ENCODE data around the gene KLHDC4.

Gene KLHDC4

GRCh38 chr16:87693827-87694226 lies 72.0 kb downstream of the KLHDC4 start:
- no peaks in the 10 kb centered on the region for H3K9me3 ChIP-seq (ENCODE audit: insufficient read depth, low read length)
- H3F3A ChIP-seq (ENCODE audit: insufficient read depth) = peaks cover 12% of the 10 kb centered on the region
- H3K79me2 ChIP-seq (ENCODE audit: insufficient read depth, low read length) = no peaks in the 10 kb centered on the region
- no peak overlapping the region for H3K27ac ChIP-seq (ENCODE audit: low read depth, low read length)
- no peak for TF ChIP-seq EZH2phosphoT487 (conservative IDR thresholded peaks at IDR 0.05; ENCODE audit: low read length)
- TF ChIP-seq, protein P1, sequence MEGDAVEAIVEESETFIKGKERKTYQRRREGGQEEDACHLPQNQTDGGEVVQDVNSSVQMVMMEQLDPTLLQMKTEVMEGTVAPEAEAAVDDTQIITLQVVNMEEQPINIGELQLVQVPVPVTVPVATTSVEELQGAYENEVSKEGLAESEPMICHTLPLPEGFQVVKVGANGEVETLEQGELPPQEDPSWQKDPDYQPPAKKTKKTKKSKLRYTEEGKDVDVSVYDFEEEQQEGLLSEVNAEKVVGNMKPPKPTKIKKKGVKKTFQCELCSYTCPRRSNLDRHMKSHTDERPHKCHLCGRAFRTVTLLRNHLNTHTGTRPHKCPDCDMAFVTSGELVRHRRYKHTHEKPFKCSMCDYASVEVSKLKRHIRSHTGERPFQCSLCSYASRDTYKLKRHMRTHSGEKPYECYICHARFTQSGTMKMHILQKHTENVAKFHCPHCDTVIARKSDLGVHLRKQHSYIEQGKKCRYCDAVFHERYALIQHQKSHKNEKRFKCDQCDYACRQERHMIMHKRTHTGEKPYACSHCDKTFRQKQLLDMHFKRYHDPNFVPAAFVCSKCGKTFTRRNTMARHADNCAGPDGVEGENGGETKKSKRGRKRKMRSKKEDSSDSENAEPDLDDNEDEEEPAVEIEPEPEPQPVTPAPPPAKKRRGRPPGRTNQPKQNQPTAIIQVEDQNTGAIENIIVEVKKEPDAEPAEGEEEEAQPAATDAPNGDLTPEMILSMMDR (IDR thresholded peaks at IDR 0.05; ENCODE audit: insufficient read depth, low read length, poor library complexity, severe bottlenecking) = no peak
- H3K36me3 ChIP-seq (ENCODE audit: low read length) = no peaks in the 10 kb centered on the region
- no peaks in the 10 kb centered on the region for H4K20me1 ChIP-seq (ENCODE audit: low read depth, low read length)
- H3K4me3 ChIP-seq (ENCODE audit: insufficient read depth, low read length, poor library complexity, severe bottlenecking) = no peak overlapping the region
- no peaks in the 10 kb centered on the region for H3K9me2 ChIP-seq (replicated peaks; ENCODE audit: insufficient read depth, low read length)
- no peak overlapping the region for H3K9ac ChIP-seq (ENCODE audit: low read length)
- H3K4me2 ChIP-seq (ENCODE audit: low read depth, low read length, poor library complexity, severe bottlenecking) = no peak overlapping the region
- no peaks in the 10 kb centered on the region for H3K27me3 ChIP-seq (ENCODE audit: low read length)
- no peak overlapping the region for H2AFZ ChIP-seq (ENCODE audit: low read depth, low read length, severe bottlenecking)

DNA sequence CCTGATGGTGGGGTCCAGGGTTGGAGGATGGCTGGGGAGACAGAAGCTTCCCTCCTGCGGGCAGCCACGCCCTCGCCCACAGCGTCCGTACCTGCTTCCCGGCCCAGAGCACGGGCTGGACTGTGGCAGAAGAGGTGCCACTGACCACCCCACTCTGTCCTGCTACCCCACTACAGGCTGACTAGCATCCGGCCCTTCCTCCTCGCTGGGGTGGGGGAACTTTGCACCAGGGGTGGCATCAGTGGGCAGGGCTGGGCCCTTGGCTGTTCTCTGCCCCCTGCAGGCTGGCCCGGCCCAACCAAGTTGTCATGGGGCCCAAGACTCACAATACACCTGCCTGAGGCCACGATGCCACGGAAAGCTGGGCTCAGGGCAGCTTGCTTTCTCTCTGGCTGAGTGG lies 73.0 kb downstream of the KLHDC4 start:
- TF ChIP-seq, protein P1 (IDR thresholded peaks at IDR 0.05; ENCODE audit: insufficient read depth, low read length, poor library complexity, severe bottlenecking) = no peak
- TF ChIP-seq EZH2phosphoT487 (conservative IDR thresholded peaks at IDR 0.05; ENCODE audit: low read length) = no peak
- H3K79me2 ChIP-seq (ENCODE audit: insufficient read depth, low read length) = no peaks in the 10 kb centered on the region

GRCh38 chr16:87692176-87692575 lies 73.6 kb downstream of the KLHDC4 start:
- H3F3A ChIP-seq (ENCODE audit: insufficient read depth) = no peaks in the 10 kb centered on the region
- TF ChIP-seq EZH2phosphoT487 (conservative IDR thresholded peaks at IDR 0.05; ENCODE audit: low read length) = no peak
- TF ChIP-seq, protein P1 (IDR thresholded peaks at IDR 0.05; ENCODE audit: insufficient read depth, low read length, poor library complexity, severe bottlenecking) = no peak

More for the DNA sequence above, 73.0 kb downstream of the KLHDC4 start:
- Histone ChIP-seq H2AFZ (ENCODE audit: low read depth, low read length, severe bottlenecking) (no peak overlapping the region), H3K27me3 (ENCODE audit: low read length) (no peaks in the 10 kb centered on the region), H3K4me3 (ENCODE audit: insufficient read depth, low read length, poor library complexity, severe bottlenecking) (no peak overlapping the region), H3F3A (ENCODE audit: insufficient read depth) (peaks cover 3% of the 10 kb centered on the region; the same call in 1 of the 2 replicates), H3K4me2 (ENCODE audit: low read depth, low read length, poor library complexity, severe bottlenecking) (no peak overlapping the region), H3K9me2 (replicated peaks; ENCODE audit: insufficient read depth, low read length) (no peaks in the 10 kb centered on the region), H4K20me1 (ENCODE audit: low read depth, low read length) (no peaks in the 10 kb centered on the region), H3K9ac (ENCODE audit: low read length) (no peak overlapping the region), H3K36me3 (ENCODE audit: low read length) (no peaks in the 10 kb centered on the region), H3K9me3 (ENCODE audit: insufficient read depth, low read length) (no peaks in the 10 kb centered on the region), H3K27ac (ENCODE audit: low read depth, low read length) (no peak overlapping the region)

More at GRCh38 chr16:87692176-87692575, 73.6 kb downstream of the KLHDC4 start:
- H3K27ac ChIP-seq (ENCODE audit: low read depth, low read length) = no peak overlapping the region
- H3K9me2 ChIP-seq (replicated peaks; ENCODE audit: insufficient read depth, low read length) = no peaks in the 10 kb centered on the region
- no peak overlapping the region for H2AFZ ChIP-seq (ENCODE audit: low read depth, low read length, severe bottlenecking)
- H3K9me3 ChIP-seq (ENCODE audit: insufficient read depth, low read length) = no peaks in the 10 kb centered on the region
- no peaks in the 10 kb centered on the region for H4K20me1 ChIP-seq (ENCODE audit: low read depth, low read length)
- no peak overlapping the region for H3K4me2 ChIP-seq (ENCODE audit: low read depth, low read length, poor library complexity, severe bottlenecking)
- no peak overlapping the region for H3K4me3 ChIP-seq (ENCODE audit: insufficient read depth, low read length, poor library complexity, severe bottlenecking)
- H3K27me3 ChIP-seq (ENCODE audit: low read length) = no peaks in the 10 kb centered on the region
- H3K36me3 ChIP-seq (ENCODE audit: low read length) = no peaks in the 10 kb centered on the region
- H3K9ac ChIP-seq (ENCODE audit: low read length) = no peak overlapping the region
- no peaks in the 10 kb centered on the region for H3K79me2 ChIP-seq (ENCODE audit: insufficient read depth, low read length)

All from SU-DHL-6 (cell line).